Activated T-cell treated with anti-CD3 and anti-CD28 coated beads for 48 hours (primary cell): Measurements from ENCODE around the gene TRAF3IP1.
A peak's percentile ranks its signal among the peaks of the same experiment; 100 is the strongest.

Source experiments
- DNase-seq: peaks from one replicate; pipeline ENCODE4 v3.0.0-alpha.2; 2020; ENCODE audit warnings: low read depth

Gene TRAF3IP1

DNA sequence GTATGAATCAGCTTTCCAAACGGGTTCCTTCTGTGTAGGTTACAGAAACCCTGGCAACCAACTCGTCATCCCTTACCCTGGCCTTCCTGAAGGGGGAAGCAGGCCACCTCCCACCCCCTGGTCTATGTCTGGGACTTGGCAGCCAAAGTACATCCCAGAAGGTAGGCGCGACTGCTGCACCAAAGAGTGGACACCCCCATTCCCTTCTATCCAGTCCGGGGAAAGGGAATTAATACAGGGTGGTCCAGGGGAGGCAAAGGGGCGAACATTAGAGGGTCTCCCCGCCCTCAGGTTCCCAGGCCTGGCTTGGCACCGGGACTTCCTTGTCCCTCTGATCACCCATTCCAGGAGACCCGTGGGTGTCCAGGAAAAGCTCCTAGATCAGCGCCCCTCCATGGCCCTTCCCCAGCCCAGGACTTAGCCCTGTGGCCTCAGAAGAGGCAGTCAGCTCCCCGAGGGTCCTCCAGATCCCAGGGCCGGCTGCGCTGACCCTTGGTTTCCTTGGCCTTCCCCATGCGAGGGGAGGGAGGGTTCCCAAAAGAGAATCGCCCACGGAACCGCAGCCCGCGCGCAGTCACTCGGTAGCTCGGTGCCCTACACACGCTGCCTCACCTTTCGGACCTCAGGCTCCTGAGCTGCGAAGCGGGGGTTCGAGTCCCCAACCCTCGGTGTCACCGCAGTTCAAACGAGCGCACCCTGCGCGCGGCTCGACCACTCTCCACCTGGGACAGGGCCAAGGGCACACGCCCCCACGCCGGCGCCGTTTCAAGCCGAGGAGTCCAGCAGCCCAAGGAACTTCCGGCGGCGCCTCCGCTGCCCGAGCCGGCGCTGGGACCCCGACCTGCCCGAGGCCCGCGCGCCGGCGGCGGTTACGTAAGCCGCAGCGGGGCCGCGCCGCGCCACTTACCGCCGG, 32.3 kb upstream of the TRAF3IP1 start, which contains the start of gene PER2:
Gene PER2 (minus strand): TSS at position 874 of the 913 bp plus-strand sequence. CDS start 10,674 bp downstream, outside the sequence.
- peak; percentile 30 for DNase-seq

DNA sequence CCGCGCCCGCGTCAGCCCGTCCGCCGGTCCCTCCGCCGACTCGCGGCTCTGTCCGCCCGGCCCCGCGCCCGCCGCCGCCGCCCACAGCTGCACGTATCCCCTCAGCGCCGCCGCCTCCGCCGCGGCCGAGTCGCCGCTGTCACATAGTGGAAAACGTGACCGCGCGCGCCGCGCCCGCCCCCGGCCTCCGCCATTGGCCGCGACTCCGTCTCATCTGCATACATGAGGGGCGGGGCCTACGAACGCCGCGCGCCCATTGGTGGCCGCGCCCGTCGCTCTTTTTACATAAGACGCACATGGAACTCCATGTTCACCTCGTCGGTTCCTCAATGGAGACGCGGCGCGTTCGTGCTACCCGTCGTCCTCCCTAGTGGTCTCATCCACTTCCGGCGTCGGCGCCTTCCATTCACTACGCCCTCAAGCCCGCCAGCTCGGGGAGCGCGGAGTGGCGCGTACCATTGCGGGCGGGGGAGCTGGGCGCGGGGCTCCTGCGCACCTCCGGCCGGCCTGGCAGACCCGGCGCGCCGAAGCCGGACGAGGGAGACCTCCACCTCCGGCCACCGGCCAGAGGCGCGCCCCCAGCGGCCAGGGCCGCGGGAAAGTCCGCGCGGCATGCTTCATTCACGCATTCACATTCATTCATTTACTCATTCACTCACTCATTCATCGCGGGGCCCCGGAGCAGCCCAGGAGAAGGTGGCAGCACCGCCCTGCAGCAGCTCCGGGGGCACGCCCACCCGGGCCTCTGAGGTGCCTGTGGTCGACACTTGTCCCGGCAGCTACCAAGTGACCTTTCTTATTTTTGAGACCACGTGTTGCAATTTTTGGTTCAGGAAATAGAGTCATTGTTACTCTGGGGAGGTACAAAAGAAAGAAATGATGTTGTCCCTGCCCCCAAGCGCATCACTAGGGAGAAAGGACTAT, 31.4 kb upstream of the TRAF3IP1 start:
- DNase-seq, result peak; percentile 96

- DNase-seq, result no peak
Measured at GRCh38 chr2:238289574-238289973, 30.7 kb upstream of the TRAF3IP1 start.

DNA sequence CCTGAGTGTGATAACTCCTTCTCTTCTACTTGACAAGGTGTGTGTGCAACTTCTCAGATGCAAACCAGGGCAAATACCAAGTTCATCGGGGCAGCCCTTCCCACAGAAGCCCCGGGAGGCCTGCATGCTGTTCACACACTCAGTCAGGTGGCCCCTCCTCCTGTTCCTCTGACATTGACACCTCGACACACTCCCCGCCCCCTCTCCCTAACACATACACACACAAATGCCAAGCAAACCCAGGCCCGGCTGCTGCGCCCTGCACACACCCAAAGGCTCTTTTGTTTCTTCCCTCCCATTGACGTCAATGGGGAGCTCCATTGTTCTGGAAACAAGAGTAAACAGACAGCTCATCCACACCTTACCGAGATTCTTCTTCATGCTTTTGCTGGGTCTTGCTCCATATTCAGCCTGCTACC, 30.2 kb upstream of the TRAF3IP1 start:
- peak; percentile 14 for DNase-seq

- no peak for DNase-seq
Measured at GRCh38 chr2:238290715-238291549, 29.4 kb upstream of the TRAF3IP1 start.

- DNase-seq, result no peak
Measured at GRCh38 chr2:238291550-238292281, 28.6 kb upstream of the TRAF3IP1 start.

DNA sequence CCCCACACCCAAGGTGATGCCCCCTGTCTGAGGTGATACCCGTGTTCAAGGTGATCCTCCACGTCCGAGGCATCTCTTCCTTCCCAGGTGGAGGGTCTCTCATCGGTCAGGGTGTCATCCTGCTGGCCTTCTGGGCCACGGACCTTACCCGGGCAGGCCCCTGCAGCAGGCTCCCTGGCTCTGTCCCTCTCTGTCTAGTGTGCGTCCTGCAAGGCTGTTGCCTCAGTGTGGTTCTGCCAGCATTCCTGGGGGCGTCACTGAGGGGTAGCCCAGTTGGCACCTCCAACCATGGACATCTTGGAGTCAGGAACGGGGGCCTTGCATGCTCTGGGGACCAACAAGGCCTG, 26.3 kb upstream of the TRAF3IP1 start:
- DNase-seq, result no peak

DNA sequence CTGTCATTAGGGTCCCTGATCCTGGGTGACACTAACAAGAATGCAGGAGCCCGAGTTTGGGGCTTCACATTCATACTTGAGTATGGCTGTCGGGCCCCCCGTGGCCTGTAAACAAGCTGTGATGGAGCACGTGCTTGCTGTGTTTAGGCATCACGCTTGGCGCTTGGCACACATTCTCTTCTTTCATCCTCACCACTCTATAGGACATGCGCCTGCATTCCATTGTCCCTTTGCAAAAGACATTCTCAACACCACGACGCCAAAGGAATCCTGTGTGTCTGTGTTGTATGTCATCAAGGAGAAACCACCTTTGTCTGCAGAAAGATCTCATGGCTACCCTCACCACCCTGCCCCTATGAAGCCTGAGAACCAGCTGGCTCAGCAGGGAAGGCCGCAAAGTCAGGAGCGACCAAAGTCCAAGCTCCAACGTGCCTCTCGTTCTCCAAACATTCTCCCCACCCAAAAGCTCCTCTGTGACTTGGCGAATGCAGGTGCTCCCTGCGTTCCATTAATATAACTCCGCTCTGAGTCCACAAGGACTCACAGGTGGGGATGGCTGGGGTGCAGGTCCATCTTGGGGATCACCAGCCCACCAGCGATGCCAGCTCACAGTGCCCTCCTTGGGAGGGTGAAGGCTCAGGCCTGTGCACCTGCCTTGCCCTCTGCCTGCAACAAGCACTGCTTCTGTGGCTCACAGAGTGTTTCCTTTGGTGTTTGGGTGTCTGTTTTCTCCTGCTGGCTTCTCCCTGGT, 25.8 kb upstream of the TRAF3IP1 start:
- DNase-seq, result no peak

DNA sequence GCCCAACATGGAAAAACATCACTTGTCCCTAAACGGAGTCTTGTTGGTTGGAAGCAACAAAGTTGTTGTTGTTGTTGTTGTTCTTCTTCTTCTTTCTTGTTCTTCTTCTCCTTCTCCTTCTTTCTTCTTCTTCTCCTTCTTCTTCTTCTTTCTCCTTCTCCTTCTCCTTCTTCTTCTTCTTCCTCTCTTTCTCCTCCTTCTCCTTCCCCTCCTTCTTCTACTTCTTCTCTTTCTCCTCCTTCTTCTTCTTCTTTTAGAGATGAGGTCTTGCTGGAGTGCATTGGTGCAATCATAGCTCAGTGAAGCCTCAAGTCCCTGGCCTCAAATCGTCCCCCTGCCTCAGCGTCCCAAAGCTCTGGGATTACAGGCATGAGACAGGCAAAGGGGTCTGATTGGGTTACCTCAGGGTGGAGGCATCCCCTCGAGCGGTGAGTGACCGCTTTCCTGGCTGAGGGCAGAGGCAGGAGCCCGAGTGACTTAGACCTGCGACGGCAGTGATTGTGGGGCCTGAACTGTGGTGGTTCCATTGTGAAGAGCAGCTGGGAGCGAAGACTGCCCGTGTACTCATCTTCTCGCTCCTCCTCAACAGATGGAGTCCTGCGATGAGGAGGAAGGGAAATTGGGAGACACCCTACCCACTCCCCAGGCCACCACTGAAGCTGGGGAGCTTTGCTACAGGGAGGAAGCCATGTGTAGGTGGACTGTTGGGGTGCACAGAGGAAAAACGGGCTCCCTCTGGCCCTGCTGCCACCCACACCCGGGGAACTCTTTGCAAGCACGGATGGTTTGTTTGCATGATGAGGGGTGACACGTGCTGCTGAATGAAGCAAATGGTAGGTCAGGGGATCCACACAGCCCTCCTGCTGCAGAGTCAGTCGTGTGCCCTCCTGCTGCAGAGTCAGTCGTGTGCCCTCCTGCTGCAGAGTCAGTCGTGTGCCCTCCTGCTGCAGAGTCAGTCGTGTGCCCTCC, 24.9 kb upstream of the TRAF3IP1 start:
- DNase-seq, result no peak

DNA sequence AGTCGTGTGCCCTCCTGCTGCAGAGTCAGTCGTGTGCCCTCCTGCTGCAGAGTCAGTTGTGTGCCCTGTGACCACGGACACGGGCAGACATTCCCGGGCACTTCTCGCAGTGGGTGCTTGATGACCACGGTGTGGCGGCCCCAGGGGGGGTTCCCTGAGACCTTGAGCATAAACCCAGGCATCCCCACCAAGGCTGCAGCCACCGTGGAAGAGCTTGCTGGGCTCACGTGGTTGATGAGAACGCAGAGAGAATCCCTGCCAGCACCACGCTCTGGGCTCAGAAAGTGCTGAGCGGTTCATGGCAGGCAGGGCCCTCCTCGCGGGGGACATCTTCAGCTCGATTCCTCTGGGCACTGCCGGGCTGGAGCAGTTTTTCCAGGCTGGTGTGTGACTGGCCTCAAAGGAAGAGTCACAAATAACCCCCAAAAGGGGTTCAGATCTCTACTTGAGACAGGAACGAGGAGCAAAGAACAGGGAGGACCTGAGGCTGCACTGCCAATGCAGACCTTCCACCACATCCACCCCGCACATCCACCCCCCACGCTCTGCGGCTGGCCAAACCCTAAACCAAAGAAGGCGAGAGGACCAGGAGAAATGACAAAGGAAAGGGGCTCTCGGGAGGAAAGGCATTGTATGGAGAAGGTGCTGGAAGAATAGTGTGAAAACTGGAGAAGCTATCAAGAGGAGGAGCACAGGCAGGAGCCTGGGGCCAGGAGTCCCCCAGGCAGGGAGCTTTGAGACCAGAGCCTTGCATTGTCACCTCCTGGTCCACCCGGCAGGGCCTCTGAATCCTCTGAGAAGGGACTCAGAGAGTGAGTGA, 23.5 kb upstream of the TRAF3IP1 start:
- DNase-seq, result no peak

- DNase-seq, result no peak
Measured at GRCh38 chr2:238299803-238300202, 20.5 kb upstream of the TRAF3IP1 start.

- DNase-seq, result no peak
Measured at GRCh38 chr2:238302087-238302486, 18.2 kb upstream of the TRAF3IP1 start.

DNA sequence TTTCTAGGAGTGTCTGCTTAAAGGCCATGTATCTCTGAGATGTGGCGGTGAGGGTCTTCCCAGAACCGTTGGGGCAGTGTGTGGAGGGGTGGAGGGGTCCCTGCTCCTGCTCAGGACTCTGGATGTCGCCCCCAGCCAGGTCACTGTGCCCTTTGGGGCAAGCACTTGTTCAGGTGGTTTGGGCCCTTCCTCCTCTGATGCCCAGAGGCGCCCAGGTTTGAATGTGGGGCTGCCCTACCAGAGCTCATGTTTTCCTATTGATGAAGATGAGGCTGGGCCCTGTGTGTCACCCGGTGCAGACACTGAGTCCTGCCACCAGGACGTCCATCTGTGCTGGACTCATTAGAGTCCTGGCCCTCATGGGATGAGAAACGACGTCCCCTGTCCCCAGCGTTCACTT, 17.6 kb upstream of the TRAF3IP1 start:
- no peak for DNase-seq

DNA sequence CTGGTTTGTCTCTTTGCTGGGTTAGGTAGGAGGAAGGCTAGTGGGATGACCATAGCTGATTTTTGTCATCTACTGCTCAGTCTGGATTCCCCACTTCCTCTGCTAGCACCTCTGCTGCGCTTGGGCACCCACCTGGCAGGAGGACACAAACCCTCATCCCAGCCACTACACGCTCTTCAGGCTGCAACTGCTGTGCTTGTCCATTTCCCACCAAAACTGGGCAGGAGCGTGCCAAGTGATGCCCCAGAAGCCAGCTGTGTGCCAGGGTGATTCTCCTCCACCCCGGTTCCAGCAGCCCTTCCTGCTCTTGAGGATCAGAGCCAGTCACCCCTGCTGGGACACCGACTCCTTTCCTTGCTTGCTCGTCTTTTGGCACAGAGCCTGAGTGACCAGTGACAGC, 16.2 kb upstream of the TRAF3IP1 start:
- no peak for DNase-seq

GRCh38 chr2:238305092-238305862, 15.0 kb upstream of the TRAF3IP1 start:
- DNase-seq, result no peak

GRCh38 chr2:238305965-238306671, 14.2 kb upstream of the TRAF3IP1 start:
- DNase-seq, result no peak

GRCh38 chr2:238306672-238306998, 13.7 kb upstream of the TRAF3IP1 start:
- no peak for DNase-seq
